ENCODE results near the gene PRDM15.

Gene PRDM15

GRCh38 chr21:41761934-41762635 is 117.1 kb downstream of the PRDM15 start:
- Histone ChIP-seq H3K4me1 (ENCODE audit: control insufficient read depth, insufficient read depth, low read length) (peaks cover 14% of the 10 kb centered on the region), H3K4me3 (ENCODE audit: low read length) (peak overlapping the region; percentile 54), H3K27me3 (ENCODE audit: control insufficient read depth, insufficient read depth, low read length) (peaks cover 30% of the 10 kb centered on the region), H3K36me3 (ENCODE audit: insufficient read depth, low read length) (no peaks in the 10 kb centered on the region), H3K4me2 (ENCODE audit: low read length) (peak overlapping the region; percentile 74), H3K9me3 (replicated peaks; ENCODE audit: low read length) (no peaks in the 10 kb centered on the region), H3K9ac (ENCODE audit: low read depth, low read length) (peak overlapping the region; percentile 20)

- Histone ChIP-seq H3K4me3 (ENCODE audit: low read length) (peak overlapping the region; percentile 54), H3K36me3 (ENCODE audit: insufficient read depth, low read length) (no peaks in the 10 kb centered on the region), H3K4me1 (ENCODE audit: control insufficient read depth, insufficient read depth, low read length) (peaks cover 14% of the 10 kb centered on the region), H3K9me3 (replicated peaks; ENCODE audit: low read length) (no peaks in the 10 kb centered on the region), H3K27me3 (ENCODE audit: control insufficient read depth, insufficient read depth, low read length) (peaks cover 25% of the 10 kb centered on the region), H3K9ac (ENCODE audit: low read depth, low read length) (peak overlapping the region; percentile 20), H3K4me2 (ENCODE audit: low read length) (peak overlapping the region; percentile 74)
Measured at GRCh38 chr21:41761211-41761933, 117.8 kb downstream of the PRDM15 start.

GRCh38 chr21:41760411-41760810 is 118.7 kb downstream of the PRDM15 start:
- Histone ChIP-seq H3K36me3 (ENCODE audit: insufficient read depth, low read length) (no peaks in the 10 kb centered on the region), H3K4me1 (ENCODE audit: control insufficient read depth, insufficient read depth, low read length) (peaks cover 14% of the 10 kb centered on the region), H3K27me3 (ENCODE audit: control insufficient read depth, insufficient read depth, low read length) (peaks cover 20% of the 10 kb centered on the region), H3K4me3 (ENCODE audit: low read length) (no peak overlapping the region), H3K9ac (ENCODE audit: low read depth, low read length) (no peak overlapping the region), H3K4me2 (ENCODE audit: low read length) (no peak overlapping the region), H3K9me3 (replicated peaks; ENCODE audit: low read length) (no peaks in the 10 kb centered on the region)

- H3K4me2 ChIP-seq (ENCODE audit: low read length): no peak overlapping the region
- peaks cover 16% of the 10 kb centered on the region for H3K27me3 ChIP-seq (ENCODE audit: control insufficient read depth, insufficient read depth, low read length)
- H3K9ac ChIP-seq (ENCODE audit: low read depth, low read length): no peak overlapping the region
- H3K4me3 ChIP-seq (ENCODE audit: low read length): no peak overlapping the region
- peaks cover 14% of the 10 kb centered on the region for H3K4me1 ChIP-seq (ENCODE audit: control insufficient read depth, insufficient read depth, low read length)
- H3K36me3 ChIP-seq (ENCODE audit: insufficient read depth, low read length): no peaks in the 10 kb centered on the region
- no peaks in the 10 kb centered on the region for H3K9me3 ChIP-seq (replicated peaks; ENCODE audit: low read length)
Measured at GRCh38 chr21:41759926-41760325, 119.2 kb downstream of the PRDM15 start.

GRCh38 chr21:41759214-41759840 is 119.8 kb downstream of the PRDM15 start:
- Histone ChIP-seq H3K4me2 (ENCODE audit: low read length) (no peak overlapping the region), H3K36me3 (ENCODE audit: insufficient read depth, low read length) (no peaks in the 10 kb centered on the region), H3K27me3 (ENCODE audit: control insufficient read depth, insufficient read depth, low read length) (peaks cover 11% of the 10 kb centered on the region), H3K4me3 (ENCODE audit: low read length) (no peak overlapping the region), H3K9me3 (replicated peaks; ENCODE audit: low read length) (no peaks in the 10 kb centered on the region), H3K4me1 (ENCODE audit: control insufficient read depth, insufficient read depth, low read length) (peaks cover 14% of the 10 kb centered on the region), H3K9ac (ENCODE audit: low read depth, low read length) (no peak overlapping the region)

- Histone ChIP-seq H3K4me1 (ENCODE audit: control insufficient read depth, insufficient read depth, low read length) (peaks cover 14% of the 10 kb centered on the region), H3K9ac (ENCODE audit: low read depth, low read length) (no peak overlapping the region), H3K4me3 (ENCODE audit: low read length) (no peak overlapping the region), H3K4me2 (ENCODE audit: low read length) (no peak overlapping the region), H3K27me3 (ENCODE audit: control insufficient read depth, insufficient read depth, low read length) (peaks cover 11% of the 10 kb centered on the region), H3K36me3 (ENCODE audit: insufficient read depth, low read length) (no peaks in the 10 kb centered on the region), H3K9me3 (replicated peaks; ENCODE audit: low read length) (no peaks in the 10 kb centered on the region)
Measured at GRCh38 chr21:41758550-41758949, 120.6 kb downstream of the PRDM15 start.

GRCh38 chr21:41755934-41756773 is 123.0 kb downstream of the PRDM15 start:
- Histone ChIP-seq H3K27me3 (ENCODE audit: control insufficient read depth, insufficient read depth, low read length) (peaks cover 3% of the 10 kb centered on the region), H3K4me3 (ENCODE audit: low read length) (no peak overlapping the region), H3K9me3 (replicated peaks; ENCODE audit: low read length) (no peaks in the 10 kb centered on the region), H3K4me2 (ENCODE audit: low read length) (no peak overlapping the region), H3K4me1 (ENCODE audit: control insufficient read depth, insufficient read depth, low read length) (peaks cover 14% of the 10 kb centered on the region), H3K36me3 (ENCODE audit: insufficient read depth, low read length) (no peaks in the 10 kb centered on the region), H3K9ac (ENCODE audit: low read depth, low read length) (no peak overlapping the region)

- Histone ChIP-seq H3K9ac (ENCODE audit: low read depth, low read length) (no peak overlapping the region), H3K4me1 (ENCODE audit: control insufficient read depth, insufficient read depth, low read length) (peaks cover 11% of the 10 kb centered on the region), H3K9me3 (replicated peaks; ENCODE audit: low read length) (no peaks in the 10 kb centered on the region), H3K4me3 (ENCODE audit: low read length) (no peak overlapping the region), H3K4me2 (ENCODE audit: low read length) (no peak overlapping the region), H3K27me3 (ENCODE audit: control insufficient read depth, insufficient read depth, low read length) (no peaks in the 10 kb centered on the region), H3K36me3 (ENCODE audit: insufficient read depth, low read length) (no peaks in the 10 kb centered on the region)
Measured at GRCh38 chr21:41755258-41755933, 123.7 kb downstream of the PRDM15 start.

GRCh38 chr21:41754479-41754891 is 124.7 kb downstream of the PRDM15 start:
- Histone ChIP-seq H3K4me2 (ENCODE audit: low read length) (no peak overlapping the region), H3K9ac (ENCODE audit: low read depth, low read length) (no peak overlapping the region), H3K4me3 (ENCODE audit: low read length) (no peak overlapping the region), H3K36me3 (ENCODE audit: insufficient read depth, low read length) (no peaks in the 10 kb centered on the region), H3K9me3 (replicated peaks; ENCODE audit: low read length) (no peaks in the 10 kb centered on the region), H3K27me3 (ENCODE audit: control insufficient read depth, insufficient read depth, low read length) (peaks cover 2% of the 10 kb centered on the region), H3K4me1 (ENCODE audit: control insufficient read depth, insufficient read depth, low read length) (peaks cover 15% of the 10 kb centered on the region)

- Histone ChIP-seq H3K9me3 (replicated peaks; ENCODE audit: low read length) (no peaks in the 10 kb centered on the region), H3K36me3 (ENCODE audit: insufficient read depth, low read length) (no peaks in the 10 kb centered on the region), H3K4me1 (ENCODE audit: control insufficient read depth, insufficient read depth, low read length) (peaks cover 15% of the 10 kb centered on the region), H3K4me3 (ENCODE audit: low read length) (no peak overlapping the region), H3K27me3 (ENCODE audit: control insufficient read depth, insufficient read depth, low read length) (peaks cover 14% of the 10 kb centered on the region), H3K9ac (ENCODE audit: low read depth, low read length) (no peak overlapping the region), H3K4me2 (ENCODE audit: low read length) (no peak overlapping the region)
Measured at GRCh38 chr21:41753006-41753898, 125.9 kb downstream of the PRDM15 start.
